T-helper 1 cell treated with Interleukin-12 subunit alpha and Interleukin-12 subunit beta and Interleukin-4 antibody, amounts not matched to agents 30 μg/mL and 1 μg/mL, for 36 hours (primary cell): ENCODE measurements around the gene ZNF41.
"Not testable (repeated sequence)": the region's sequence is repeated elsewhere in the genome, so short reads cannot be mapped to it uniquely, and the experiment has no call there.

Experiments used
- H3K27ac Mint-ChIP-seq: one replicate; pipeline ENCODE4 v1.8.0; 2021; ENCODE audit warnings: mild to moderate bottlenecking, mixed read lengths
- H3K27me3 Mint-ChIP-seq: one replicate; pipeline ENCODE4 v1.8.0; 2021; ENCODE audit warnings: low read depth, mixed read lengths
- H3K36me3 Mint-ChIP-seq: one replicate; pipeline ENCODE4 v1.8.0; 2021; ENCODE audit warnings: low read depth, mixed read lengths
- H3K4me1 Mint-ChIP-seq: one replicate; pipeline ENCODE4 v1.8.0; 2021; ENCODE audit warnings: low read depth, mixed read lengths
- H3K4me3 Mint-ChIP-seq: one replicate; pipeline ENCODE4 v1.8.0; 2021; ENCODE audit warnings: mild to moderate bottlenecking, moderate library complexity, mixed read lengths
- H3K9me3 Mint-ChIP-seq: one replicate; pipeline ENCODE4 v1.8.0; 2021; ENCODE audit warnings: mixed read lengths

The ZNF41 gene

DNA sequence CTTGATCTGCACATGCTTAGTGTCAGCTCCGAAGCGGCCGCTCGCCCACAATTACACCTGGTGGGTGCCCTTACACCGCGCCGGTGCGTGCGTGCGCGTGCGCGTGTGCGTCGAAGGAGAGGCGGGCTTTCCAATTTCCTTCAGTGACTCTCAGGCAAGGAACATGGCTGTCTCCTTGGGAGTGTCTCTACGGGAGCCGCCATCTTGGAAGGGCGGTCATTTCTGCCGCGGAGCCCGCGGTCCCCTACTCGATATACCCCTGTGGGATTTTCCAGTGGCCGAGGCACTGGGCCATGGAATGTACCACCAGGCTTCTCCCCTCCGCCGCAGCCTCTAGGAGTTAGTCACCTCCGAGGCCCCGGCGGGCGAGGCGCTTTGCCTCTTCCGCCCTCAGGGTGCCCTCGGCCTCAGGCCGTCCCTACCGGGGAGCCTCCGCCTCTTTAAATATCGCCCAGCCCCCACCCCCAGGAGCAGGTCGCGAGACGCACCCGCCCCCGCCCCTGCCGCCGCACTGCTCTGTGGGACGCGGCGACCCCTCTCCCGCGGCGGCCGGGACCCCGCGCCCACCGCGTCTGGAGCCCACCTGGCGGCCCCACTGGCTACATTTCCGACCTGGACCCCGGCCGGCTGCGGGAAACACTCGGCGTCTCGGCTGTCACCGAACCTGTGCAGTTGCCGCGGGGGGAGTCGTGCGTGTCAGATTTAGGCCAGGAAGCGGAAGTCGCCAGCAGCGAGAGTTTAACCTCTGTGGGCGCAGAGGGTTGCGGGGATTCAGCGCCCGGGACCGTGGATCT lies at the start of gene ZNF41:
Gene ZNF41 (minus strand): TSS at position 711 of the 794 bp plus-strand sequence. CDS start 15,741 bp downstream, outside the sequence.
- no peaks in the 10 kb centered on the region for H3K9me3 Mint-ChIP-seq
- H3K4me3 Mint-ChIP-seq = peak within 1 kb of the TSS; percentile 99
- H3K4me1 Mint-ChIP-seq = peaks cover 30% of the 10 kb centered on the region
- peaks cover 6% of the 10 kb centered on the region for H3K36me3 Mint-ChIP-seq
- no peaks in the 10 kb centered on the region for H3K27me3 Mint-ChIP-seq
- peak within 1 kb of the TSS; percentile 95 for H3K27ac Mint-ChIP-seq

DNA sequence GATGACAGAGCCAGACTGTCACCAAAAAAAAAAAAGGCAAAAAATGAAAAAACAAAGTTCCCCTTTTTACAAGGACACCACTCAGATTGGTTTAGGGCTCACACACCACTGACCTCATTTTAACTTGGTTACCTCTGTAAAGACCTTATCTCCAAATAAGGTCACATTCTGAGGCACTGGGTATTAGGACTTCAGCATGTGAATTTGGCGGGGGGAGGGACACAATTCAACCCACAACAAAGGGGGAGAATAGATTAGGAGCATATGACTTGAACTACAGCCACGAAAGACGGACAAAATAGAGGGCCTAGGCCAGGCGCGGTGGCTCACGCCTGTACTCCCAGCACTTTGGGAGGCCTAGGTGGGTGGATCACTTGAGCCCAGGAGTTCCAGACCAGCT lies 47.0 kb upstream of the ZNF41 start:
- H3K4me3 Mint-ChIP-seq = no peak overlapping the region
- no peaks in the 10 kb centered on the region for H3K9me3 Mint-ChIP-seq
- no peaks in the 10 kb centered on the region for H3K36me3 Mint-ChIP-seq
- no peaks in the 10 kb centered on the region for H3K4me1 Mint-ChIP-seq
- no peaks in the 10 kb centered on the region for H3K27me3 Mint-ChIP-seq
- H3K27ac Mint-ChIP-seq = no peak overlapping the region

DNA sequence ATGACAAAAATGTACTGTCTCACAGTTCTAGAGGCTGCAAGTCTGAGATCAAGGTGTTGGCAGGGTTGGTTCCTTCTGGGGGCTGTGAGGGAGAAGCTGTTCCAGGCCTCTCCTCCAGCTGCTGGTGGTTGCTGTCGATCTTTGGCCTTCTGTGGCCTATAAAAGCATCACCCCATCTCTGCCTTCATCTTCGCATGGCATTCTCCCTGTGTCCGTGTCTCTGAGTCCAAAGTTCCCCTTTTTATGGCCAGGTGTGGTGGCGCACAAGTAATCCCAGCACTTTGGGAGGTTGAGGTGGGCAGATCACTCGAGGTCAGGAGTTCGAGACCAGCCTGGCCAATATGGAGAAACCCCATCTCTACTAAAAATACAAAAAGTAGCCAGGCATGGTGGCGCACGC lies 46.5 kb upstream of the ZNF41 start:
- H3K27ac Mint-ChIP-seq = no peak overlapping the region

DNA sequence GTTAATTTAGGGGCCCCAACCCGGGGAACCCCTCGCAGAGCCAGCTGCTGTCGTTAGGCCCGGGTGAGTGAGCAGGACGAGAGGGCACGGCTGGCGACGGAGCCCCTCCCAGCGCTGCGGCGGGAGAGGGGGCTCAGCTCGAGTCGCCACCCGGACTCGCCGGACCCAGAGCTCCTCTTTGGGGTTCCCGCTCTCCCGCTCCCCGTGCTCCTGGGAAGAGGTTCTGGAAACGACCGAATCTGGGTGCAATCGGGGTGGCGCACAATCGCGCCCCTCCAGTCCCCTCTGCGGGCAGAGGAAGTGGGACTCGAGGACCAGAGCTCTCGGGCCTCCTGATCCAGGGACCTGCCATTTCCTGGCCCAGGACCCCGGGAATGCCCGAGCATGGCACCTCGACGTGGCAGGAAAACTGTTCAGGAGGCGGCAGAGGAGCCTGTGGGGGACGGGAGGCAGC lies 40.7 kb upstream of the ZNF41 start:
- Mint-ChIP-seq H3K27me3 (no peaks in the 10 kb centered on the region), H3K36me3 (no peaks in the 10 kb centered on the region), H3K4me1 (peaks cover 4% of the 10 kb centered on the region), H3K9me3 (no peaks in the 10 kb centered on the region), H3K4me3 (peak overlapping the region; percentile 67), H3K27ac (no peak overlapping the region)

More for the DNA sequence above, 46.5 kb upstream of the ZNF41 start:
- Mint-ChIP-seq H3K4me1 (no peaks in the 10 kb centered on the region), H3K27me3 (no peaks in the 10 kb centered on the region), H3K36me3 (no peaks in the 10 kb centered on the region), H3K9me3 (no peaks in the 10 kb centered on the region), H3K4me3 (no peak overlapping the region)

DNA sequence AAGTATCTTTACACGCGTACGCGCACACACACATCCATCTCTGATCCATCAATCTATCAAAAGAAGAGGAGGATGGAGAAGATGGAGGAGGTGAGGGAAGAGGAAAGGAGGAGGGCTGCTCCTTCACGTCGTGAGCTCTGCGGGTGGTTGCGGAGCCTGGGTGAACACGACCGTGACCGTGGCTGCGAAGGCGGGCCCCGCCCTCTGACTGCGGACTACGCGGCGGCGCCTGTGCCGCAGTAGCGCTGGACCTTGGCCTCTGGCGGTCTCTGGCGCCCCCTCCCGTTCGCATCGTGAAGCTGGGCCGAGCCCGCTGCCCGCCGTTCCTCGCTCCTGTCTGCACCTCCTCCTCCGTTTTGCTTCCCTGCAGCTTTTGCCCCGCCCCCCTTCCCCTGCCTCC lies 40.3 kb upstream of the ZNF41 start:
- peak overlapping the region; percentile 67 for H3K4me3 Mint-ChIP-seq
- H3K9me3 Mint-ChIP-seq = no peaks in the 10 kb centered on the region
- no peaks in the 10 kb centered on the region for H3K27me3 Mint-ChIP-seq
- H3K36me3 Mint-ChIP-seq = no peaks in the 10 kb centered on the region
- peaks cover 4% of the 10 kb centered on the region for H3K4me1 Mint-ChIP-seq
- H3K27ac Mint-ChIP-seq = no peak overlapping the region

DNA sequence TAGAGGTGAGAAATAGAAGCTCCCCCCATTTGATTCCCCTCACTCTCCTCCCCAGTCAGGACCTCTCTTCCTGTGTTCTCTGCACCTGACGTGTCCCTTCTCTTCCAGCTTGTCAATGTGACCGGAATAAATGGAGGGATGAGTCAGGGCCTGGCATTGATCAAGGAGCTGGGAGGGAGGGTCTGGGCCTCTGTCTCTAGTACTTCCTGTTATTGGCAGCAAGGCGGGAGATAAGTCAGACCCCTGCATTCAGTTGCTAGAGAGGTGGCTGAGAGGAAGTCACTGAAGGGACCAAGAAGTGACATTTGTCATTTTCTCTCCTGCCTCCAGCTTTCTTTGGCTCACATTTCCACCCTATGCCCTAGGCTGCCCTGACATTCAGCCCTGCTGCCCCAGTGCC lies 35.1 kb upstream of the ZNF41 start:
- H3K4me3 Mint-ChIP-seq = no peak overlapping the region
- no peak overlapping the region for H3K27ac Mint-ChIP-seq
- peaks cover 5% of the 10 kb centered on the region for H3K27me3 Mint-ChIP-seq
- H3K36me3 Mint-ChIP-seq = no peaks in the 10 kb centered on the region
- no peaks in the 10 kb centered on the region for H3K9me3 Mint-ChIP-seq
- H3K4me1 Mint-ChIP-seq = peaks cover 12% of the 10 kb centered on the region

DNA sequence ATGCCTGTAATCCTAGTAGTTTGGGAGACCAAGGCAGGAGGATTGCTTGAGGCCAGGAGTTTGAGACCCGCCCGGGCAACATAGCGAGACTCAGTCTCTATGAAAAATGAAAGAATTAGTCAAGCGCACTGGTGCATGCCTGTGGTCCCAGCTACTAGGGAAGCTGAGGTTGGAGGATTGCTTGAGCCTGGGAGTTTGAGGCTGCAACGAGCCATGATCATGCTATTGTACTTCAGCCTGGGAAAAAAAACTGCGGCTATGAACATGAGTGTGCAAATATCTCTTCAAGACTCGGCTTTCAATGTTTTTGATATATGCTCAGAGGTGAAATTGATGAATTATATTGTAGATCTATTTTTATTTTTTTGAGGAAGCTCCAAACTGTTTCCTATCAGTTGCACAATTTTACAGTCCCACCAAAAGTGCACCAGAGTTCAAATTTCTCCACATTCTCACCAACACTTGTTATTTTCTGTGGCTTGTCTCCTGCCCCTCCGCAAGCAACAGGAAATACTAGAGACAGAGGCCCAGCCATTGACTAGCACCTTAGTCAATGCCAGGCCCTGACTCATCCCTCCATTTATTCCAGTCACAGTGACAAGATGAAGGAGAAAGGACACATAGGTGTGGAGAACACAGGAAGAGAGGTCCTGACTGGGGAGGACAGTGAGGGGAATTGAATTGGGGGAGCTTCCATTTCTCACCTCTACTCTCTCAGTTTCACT lies 33.1 kb upstream of the ZNF41 start:
- H3K4me3 Mint-ChIP-seq = no peak overlapping the region
- H3K27me3 Mint-ChIP-seq = peaks cover 13% of the 10 kb centered on the region
- peaks cover 9% of the 10 kb centered on the region for H3K4me1 Mint-ChIP-seq
- no peaks in the 10 kb centered on the region for H3K9me3 Mint-ChIP-seq
- no peaks in the 10 kb centered on the region for H3K36me3 Mint-ChIP-seq
- H3K27ac Mint-ChIP-seq = no peak overlapping the region

DNA sequence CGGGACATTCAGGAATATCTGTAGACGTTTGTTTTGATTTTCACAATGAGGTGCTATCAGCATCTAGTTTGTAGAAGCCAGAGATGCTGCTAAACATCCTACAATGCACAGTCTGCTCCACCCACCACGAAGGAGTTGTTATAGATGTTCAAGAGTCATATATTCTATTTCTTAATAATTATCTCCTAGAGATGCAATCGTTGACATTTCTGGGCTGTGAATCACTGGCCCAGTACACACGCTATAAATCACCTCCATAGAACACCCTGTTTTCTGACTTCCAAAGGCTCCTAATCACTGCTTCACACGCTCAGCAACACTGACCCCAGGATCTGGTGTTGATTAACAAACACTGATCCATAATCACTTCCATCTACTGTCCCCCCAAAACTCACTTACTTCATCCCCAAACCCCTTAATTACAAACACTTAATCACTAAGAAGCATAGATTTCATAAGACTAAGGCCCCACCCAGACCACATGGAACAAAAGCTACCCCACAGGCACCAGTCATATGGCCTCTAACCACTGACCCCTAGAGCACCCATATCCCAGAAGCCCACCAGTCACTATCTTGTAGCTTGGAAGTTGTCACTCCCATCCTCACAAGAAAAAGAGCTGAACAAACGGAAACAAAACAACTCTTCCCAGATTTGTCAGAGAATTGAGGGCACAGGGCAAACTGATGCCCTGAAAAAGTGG lies 31.7 kb upstream of the ZNF41 start:
- H3K4me1 Mint-ChIP-seq = peaks cover 9% of the 10 kb centered on the region
- H3K27me3 Mint-ChIP-seq = peaks cover 13% of the 10 kb centered on the region
- no peak overlapping the region for H3K27ac Mint-ChIP-seq
- no peaks in the 10 kb centered on the region for H3K9me3 Mint-ChIP-seq
- H3K36me3 Mint-ChIP-seq = no peaks in the 10 kb centered on the region
- peak overlapping the region; percentile 6 for H3K4me3 Mint-ChIP-seq

DNA sequence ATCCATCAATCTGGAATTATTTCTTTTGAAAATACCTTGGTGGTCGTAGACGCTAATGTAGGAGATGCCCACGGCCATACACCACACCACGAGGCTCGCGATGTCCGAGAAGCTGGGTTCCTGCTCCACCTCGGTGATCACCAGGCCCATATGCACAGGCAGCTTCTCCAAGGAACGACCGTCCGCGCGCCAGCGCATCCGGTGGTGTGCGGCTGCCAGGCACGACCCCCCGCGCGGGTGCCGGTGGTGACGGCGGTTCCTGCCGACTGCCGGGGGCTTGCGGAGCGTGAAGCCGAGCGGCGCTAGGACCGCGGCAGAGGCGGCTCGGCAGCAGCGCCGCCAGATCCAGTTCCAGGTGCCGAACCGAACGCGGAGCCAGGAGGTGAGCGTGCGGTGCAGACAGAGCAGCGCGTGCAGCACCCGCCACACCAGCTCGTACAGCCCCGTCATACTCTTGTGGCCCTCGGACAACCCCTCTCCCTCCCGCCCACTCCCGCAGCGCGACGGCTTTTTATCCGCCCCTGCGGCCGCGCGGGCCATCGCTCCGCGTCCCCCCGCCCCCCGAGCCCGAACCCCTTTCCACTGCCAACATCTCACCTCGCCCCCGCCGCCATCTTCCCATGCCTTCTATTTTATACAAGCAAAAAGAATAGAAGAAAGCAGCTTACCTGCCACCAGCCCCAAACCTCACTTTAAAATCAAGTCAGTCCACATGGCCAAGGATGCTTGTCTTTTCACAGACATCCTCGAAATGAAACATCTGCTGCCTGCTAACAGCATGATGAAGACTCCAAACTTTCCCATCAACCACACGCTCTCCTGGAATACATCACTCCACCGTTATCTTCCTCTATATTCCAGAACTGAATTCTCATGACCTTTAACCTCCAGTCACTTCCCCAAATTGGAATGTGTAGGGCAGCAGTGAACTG lies 30.3 kb upstream of the ZNF41 start:
- H3K27me3 Mint-ChIP-seq = peaks cover 13% of the 10 kb centered on the region

DNA sequence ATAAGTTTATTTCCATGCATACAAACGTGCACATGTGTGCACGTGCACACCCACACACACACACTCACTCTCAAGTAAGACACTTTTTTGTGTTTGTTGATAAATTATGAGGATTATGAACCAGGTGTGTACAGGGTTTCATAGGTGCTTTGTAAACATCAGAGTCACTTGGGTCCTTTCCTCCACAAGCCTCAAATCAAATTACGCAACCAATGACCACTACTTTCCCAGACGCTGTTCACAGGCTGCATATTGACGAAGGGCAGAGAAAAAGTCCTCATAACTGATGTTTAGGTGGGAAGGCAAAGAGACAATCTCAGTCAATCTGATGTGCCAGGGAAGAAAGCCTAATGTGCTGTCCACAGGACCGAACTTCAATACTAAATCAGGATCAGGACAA lies 29.4 kb upstream of the ZNF41 start:
- peak overlapping the region; percentile 21 for H3K4me3 Mint-ChIP-seq
- H3K9me3 Mint-ChIP-seq, H3K27ac Mint-ChIP-seq, H3K36me3 Mint-ChIP-seq, H3K4me1 Mint-ChIP-seq: not testable (repeated sequence)
- peaks cover 13% of the 10 kb centered on the region for H3K27me3 Mint-ChIP-seq

More for the DNA sequence above, 30.3 kb upstream of the ZNF41 start:
- H3K9me3 Mint-ChIP-seq, H3K4me1 Mint-ChIP-seq, H3K36me3 Mint-ChIP-seq: not testable (repeated sequence)
- peak overlapping the region; percentile 68 for H3K27ac Mint-ChIP-seq
- H3K4me3 Mint-ChIP-seq = peak overlapping the region; percentile 85

DNA sequence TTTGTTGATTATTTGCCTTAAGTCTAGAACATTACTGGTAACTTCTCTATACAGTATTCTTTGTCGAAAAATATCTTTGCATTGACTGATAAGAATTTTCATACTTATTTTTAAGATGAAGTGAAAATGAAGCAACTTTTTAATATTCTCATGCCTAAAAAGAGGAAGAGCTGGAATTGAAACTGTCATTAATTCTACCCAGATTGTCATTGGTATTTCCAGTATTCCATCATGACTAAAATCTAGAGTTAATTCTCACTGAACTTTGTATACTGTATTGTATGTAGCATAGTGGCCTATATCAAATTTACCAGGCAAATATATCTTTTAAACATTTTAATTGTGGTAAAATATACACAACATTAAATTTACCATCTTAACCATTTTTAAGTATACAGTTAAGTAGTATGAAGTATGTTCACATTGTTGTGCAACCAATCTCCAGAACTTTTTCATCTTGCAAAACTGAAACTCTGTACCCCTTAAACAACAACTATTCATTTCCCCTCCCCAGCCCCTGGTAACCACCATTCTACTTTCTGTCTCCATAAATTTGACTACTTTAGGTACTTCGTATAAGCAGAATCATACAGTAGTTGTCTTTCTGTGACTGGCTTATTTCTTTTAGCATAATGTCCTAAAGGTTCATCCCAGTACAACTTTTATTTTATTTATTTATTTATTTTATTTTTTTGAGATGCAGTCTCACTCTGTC lies 24.3 kb upstream of the ZNF41 start:
- Mint-ChIP-seq H3K4me1 (no peaks in the 10 kb centered on the region), H3K27ac (no peak overlapping the region), H3K4me3 (no peak overlapping the region), H3K9me3 (no peaks in the 10 kb centered on the region), H3K27me3 (peaks cover under 1% of the 10 kb centered on the region), H3K36me3 (no peaks in the 10 kb centered on the region)

DNA sequence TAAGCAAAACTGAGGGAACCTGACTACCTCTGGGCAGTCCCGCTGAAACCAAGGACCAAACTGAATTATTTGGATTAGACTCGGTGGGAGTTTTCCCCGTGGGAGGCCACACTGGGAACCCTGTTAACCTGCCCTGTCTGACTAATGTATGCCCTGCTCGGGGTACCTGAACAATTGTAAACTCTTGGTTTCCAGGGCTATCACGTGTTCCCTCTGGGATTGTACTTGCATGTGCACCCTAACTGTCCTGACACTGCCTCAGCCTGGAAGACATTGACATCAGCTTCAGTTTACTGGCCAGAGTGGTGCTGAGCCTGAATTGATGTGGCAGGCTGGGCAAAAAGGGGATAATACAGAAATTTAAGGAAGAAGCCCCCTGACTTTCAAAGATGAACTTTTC lies 20.1 kb upstream of the ZNF41 start:
- no peaks in the 10 kb centered on the region for H3K9me3 Mint-ChIP-seq
- H3K27me3 Mint-ChIP-seq = no peaks in the 10 kb centered on the region
- no peaks in the 10 kb centered on the region for H3K36me3 Mint-ChIP-seq
- no peaks in the 10 kb centered on the region for H3K4me1 Mint-ChIP-seq
- H3K4me3 Mint-ChIP-seq = no peak overlapping the region
- H3K27ac Mint-ChIP-seq = no peak overlapping the region

DNA sequence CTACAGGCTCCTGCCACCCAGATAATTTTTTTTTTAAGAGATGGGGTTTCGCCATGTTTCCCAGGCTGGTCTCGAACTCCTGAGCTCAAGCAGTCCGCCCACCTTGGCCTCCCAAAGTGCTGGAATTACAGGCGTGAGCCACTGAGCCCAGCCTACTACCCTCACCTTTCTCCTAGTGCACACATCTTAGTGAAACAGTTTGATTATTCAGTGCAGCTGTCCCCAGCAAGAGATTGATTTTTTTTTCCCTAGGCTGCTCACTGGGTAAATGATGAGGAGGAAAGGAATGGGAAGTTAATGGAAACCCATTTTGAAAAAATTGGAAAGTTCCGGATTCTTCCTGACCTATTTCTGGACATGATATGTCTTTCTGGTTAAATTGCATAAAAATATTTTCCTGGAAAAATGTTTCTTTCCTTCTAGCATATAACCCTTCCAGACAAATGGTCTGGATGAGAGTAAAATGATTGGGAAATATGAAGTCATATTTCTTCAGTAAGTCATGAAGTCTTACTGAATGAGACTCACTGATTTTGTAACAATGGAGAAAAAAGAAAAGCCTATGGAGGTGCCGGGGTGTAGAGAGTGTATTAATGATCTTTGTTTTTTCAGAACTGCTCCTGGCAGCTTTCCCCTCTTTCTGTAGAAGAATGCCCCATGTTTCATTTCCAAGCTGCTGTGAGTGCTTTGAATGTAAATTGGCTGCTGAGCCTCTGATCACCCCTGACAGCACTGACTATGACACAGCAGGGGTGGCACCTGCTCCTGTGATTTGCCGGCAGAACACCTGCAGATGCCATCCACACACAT lies 19.5 kb upstream of the ZNF41 start:
- no peaks in the 10 kb centered on the region for H3K9me3 Mint-ChIP-seq
- H3K36me3 Mint-ChIP-seq = no peaks in the 10 kb centered on the region
- H3K4me3 Mint-ChIP-seq = no peak overlapping the region
- no peak overlapping the region for H3K27ac Mint-ChIP-seq
- no peaks in the 10 kb centered on the region for H3K27me3 Mint-ChIP-seq
- no peaks in the 10 kb centered on the region for H3K4me1 Mint-ChIP-seq
